VCaP (cell line): ENCODE data around the gene APCDD1L.
A peak's percentile ranks its signal among the peaks of the same experiment; 100 is the strongest.

Experiments used
- H3K27ac ChIP-seq: fragments of 450-650 bp; 2 replicates; pipeline ENCODE4 v1.5.1; 2017
- TF ChIP-seq, protein P1 (sequence below): fragments of 450-650 bp; conservative IDR thresholded peaks from 2 replicates; pipeline ENCODE4 v1.5.1; 2017; ENCODE audit warnings: mild to moderate bottlenecking, moderate library complexity

Gene APCDD1L

DNA sequence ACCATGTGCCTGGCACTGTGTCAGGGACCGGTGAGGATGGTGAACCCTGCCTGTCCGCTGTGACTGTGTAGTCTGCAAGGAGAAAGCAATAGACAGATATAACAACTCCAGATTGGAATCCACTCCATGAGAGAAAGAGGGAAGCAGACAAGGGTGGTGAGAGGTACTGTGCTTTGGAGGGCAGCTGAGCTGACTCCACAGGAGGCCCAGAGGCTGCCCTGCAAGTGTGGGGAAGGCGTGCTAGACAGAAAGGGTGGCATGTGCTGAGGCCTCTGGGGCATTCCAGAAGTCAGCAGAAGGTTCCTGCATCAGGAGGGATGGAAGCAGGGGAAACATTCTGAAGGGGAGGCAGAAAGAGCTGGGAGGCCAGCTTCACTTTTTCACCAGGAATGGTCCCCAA lies 39.3 kb upstream of the APCDD1L start:
- no peak overlapping the region for H3K27ac ChIP-seq
- TF ChIP-seq, protein P1, sequence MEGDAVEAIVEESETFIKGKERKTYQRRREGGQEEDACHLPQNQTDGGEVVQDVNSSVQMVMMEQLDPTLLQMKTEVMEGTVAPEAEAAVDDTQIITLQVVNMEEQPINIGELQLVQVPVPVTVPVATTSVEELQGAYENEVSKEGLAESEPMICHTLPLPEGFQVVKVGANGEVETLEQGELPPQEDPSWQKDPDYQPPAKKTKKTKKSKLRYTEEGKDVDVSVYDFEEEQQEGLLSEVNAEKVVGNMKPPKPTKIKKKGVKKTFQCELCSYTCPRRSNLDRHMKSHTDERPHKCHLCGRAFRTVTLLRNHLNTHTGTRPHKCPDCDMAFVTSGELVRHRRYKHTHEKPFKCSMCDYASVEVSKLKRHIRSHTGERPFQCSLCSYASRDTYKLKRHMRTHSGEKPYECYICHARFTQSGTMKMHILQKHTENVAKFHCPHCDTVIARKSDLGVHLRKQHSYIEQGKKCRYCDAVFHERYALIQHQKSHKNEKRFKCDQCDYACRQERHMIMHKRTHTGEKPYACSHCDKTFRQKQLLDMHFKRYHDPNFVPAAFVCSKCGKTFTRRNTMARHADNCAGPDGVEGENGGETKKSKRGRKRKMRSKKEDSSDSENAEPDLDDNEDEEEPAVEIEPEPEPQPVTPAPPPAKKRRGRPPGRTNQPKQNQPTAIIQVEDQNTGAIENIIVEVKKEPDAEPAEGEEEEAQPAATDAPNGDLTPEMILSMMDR = no peak

DNA sequence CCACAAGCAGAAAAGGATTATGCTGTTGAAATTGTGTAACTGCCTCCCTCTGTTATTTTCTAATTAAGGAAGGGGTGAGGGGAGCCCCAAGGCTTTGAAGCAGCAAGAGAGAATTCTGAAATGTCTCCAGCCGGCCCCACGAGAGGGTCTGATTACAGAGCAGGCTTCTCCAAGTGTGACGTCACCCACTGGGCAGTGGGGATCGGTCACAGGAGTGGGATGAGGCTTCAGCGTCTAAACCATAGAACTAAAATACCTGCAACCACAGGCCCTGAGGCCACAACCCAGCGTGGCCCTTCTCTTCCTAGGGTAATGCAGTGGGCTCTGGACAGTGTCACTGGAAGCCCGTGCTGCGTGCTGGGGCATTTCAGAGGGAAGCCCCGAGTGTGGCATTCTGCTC lies 38.6 kb upstream of the APCDD1L start:
- TF ChIP-seq, protein P1 = no peak
- no peak overlapping the region for H3K27ac ChIP-seq

DNA sequence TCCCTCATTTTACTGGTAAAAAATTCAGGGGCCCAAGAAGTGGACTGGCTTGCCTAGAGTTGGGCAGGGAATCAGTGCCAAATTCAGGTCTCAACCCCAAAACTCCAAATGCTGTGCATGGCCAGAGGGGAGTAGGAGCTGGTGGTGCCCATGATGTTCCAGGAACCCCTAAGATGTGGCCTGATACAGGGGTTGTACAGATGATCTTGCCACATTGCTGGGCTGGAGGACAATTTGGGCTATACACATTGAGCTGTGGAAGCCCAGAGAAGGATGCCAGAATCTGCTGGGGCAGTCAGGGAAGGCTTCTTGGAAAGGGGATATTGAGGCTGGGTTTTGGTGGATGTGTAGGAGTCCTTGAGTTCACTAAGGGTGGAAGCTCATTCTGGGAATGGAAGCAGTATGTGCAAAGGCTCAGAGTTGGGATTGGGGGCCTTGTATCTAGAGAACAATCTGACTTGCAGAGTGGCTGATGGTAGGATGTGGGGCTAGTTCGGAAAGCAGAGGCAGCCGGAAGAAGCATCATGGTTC lies 38.0 kb upstream of the APCDD1L start:
- TF ChIP-seq, protein P1 = no peak
- no peak overlapping the region for H3K27ac ChIP-seq

DNA sequence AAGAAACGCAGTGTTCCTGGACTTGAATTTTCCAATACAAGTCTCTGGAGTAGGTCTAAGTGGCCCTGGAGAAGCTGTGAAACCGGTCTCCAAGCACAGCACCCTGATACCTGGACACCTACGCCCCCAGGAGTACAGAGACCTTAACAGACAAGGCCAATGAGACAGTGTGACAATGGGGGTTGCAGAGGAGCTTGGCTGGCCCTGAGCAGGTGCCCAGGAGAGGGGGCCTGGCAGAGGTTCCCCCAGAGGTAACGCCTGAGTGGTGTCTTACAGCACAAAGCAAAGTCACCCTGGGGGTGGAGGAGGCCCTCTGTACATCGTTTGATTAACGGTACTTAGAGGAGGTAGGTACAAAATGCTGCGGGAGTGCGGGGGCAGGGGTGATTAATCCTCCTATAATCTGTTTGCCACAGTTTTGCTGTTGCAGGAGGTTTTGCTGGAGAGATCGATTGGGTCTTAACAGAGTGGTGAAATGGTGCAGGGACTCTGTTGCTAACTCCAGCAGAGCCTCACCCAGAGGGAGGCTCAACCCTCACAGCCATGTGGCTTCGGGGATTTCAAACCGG lies 37.3 kb upstream of the APCDD1L start:
- H3K27ac ChIP-seq = no peak overlapping the region
- TF ChIP-seq, protein P1 = no peak

DNA sequence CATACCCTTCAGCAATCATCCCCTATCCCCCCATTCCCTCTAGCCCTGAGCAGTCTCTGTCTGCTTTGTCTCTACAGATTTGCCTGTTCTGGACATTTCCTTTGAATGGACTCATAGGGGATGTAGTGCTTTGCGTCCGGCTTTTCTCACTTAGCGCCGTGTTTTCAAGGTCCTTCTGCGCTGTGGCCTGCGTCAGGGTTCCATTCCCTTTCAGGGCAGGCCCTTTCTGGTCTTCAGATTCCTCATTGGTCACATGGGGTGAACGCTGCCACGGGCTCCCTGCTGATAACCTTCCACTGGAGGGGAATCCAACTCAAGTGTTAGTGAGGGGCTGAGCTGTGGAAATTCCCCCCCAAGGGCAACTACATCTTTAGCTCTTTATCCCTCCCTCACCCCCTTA lies 36.4 kb upstream of the APCDD1L start:
- TF ChIP-seq, protein P1 = no peak
- H3K27ac ChIP-seq = no peak overlapping the region

DNA sequence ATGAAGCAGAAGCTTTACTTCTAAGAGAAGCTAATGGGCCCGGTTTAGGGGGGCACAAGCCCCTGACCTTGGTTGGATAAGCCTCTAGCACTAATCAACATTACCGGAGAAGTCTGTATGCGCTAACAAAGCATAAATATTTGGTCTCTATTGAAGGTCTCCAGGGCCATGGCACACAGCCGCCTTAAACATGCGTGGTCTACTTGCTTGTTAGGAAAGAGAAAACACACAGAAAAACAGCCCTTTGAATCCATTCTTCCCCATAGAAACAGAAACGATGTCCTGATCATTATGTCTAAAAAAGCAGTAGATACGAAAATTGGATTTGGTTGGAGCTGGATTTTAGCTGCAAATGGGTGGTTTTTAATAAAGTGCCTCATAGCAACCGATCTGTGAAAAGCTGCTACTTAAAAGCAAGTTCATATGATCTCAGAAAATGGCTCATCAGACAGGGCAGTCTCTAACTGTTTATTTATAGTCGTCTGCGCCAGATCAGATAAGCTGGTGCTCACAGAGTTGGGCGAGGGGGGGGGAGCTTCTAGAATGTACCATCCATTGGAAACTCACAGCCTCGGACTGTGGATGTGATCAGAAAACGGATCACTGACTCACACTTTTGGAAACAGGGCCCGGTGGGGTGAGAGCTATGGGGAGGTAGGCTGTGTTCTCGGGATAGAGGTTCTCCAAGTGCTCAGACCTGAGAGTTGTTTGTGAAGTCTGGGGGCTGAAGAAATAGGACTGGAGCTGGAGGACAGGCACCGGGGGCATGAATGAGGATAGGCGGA lies 35.3 kb upstream of the APCDD1L start:
- TF ChIP-seq, protein P1 = no peak
- H3K27ac ChIP-seq = peak overlapping the region; percentile 68
